ENCODE results near the gene F2. TPM values are rescaled to one million over a fixed set of nuclear protein-coding genes. Genes with fewer than 3 reads are reported as not detected.

F2 gene
- total RNA-seq, 1 experiment from 2014 or later: 0.47 TPM

GRCh38 chr11:46682773-46683752 lies 36.0 kb upstream of the F2 start:
- ATAC-seq: peak; percentile 80
- H3K4me3 ChIP-seq (replicated peaks in 1 of 2; ENCODE audit: low read depth in 1 of 2, low read length in 2 of 2): peak overlapping the region in 1 of 2 experiments; percentile 34; a peak in 2 of 4 replicates
- DNase-seq (ENCODE audit: low read depth, low spot score): peak; percentile 38
- H4K20me1 ChIP-seq (ENCODE audit: insufficient read depth): no peaks in the 10 kb centered on the region
- no peaks in the 10 kb centered on the region for H3K9me2 ChIP-seq (ENCODE audit: insufficient read depth)
- no peak for TF ChIP-seq YY1 (IDR thresholded peaks at IDR 0.05; ENCODE audit: extremely low read depth, insufficient replicate concordance, low read depth, low read length)
- TF ChIP-seq REST (IDR thresholded peaks at IDR 0.05; ENCODE audit: low read depth): no peak
- TF ChIP-seq JUND (IDR thresholded peaks at IDR 0.05): peak; percentile 44; the same call in 1 of the 2 replicates
- TF ChIP-seq CBX3 (IDR thresholded peaks at IDR 0.05; ENCODE audit: low read depth): 0 out of 2 replicates have a peak, but pooled peaks have one; percentile 13
- no peak for TF ChIP-seq ATF3 (IDR thresholded peaks at IDR 0.05)
- no peak for TF ChIP-seq MAX (IDR thresholded peaks at IDR 0.05)
- intact Hi-C loops (cut with micrococcal nuclease): no loop called here
- peak overlapping the region; percentile 30; the same call in 1 of the 2 replicates for H3K27ac ChIP-seq (ENCODE audit: low read depth, low read length)
- ChIA-PET POLR2A (interaction anchor here (1.3 kb wide), 1 partner anchor 17 kb away, joined by 3 read pairs; the partner anchor contains the start of genes ARHGAP1 and ZNF408), CTCF (no interaction called here), RAD21 (ENCODE audit: low non-redundant PET in 1 of 2, low total read pairs in 2 of 2, uncharacterized antibody in 2 of 2, unreplicated experiment in 2 of 2) (interaction anchor here in 1 of 2 experiments (0.6 kb wide), 1 partner anchor 10 kb away, joined by 3 read pairs; no protein-coding TSS in a partner anchor)
- H3K4me1 ChIP-seq (ENCODE audit: control insufficient read depth in 1 of 2, insufficient read depth in 2 of 2, low read length in 2 of 2): peaks cover 4 to 20% of the 10 kb centered on the region in 2 experiments
- no TSS peak for BruUV-seq (replicated peaks)
- 0 out of 4 replicates have a peak, but pooled peaks cover 0 to 4% of the 10 kb centered on the region in 2 experiments for H3K36me3 ChIP-seq (ENCODE audit: control insufficient read depth in 1 of 2, insufficient read depth in 2 of 2, low read length in 2 of 2)
- no peaks in the 10 kb centered on the region for H3K27me3 ChIP-seq (ENCODE audit: insufficient read depth, low read length)
- H3K9me3 ChIP-seq (ENCODE audit: control insufficient read depth in 1 of 2, insufficient read depth in 1 of 2, low read depth in 1 of 2, low read length in 2 of 2): no peaks in the 10 kb centered on the region
- H3K9ac ChIP-seq (ENCODE audit: low read length): peak overlapping the region; percentile 45
- H3K79me2 ChIP-seq (ENCODE audit: insufficient read depth, low read length): no peaks in the 10 kb centered on the region
- H3K4me2 ChIP-seq (ENCODE audit: low read length): peak overlapping the region; percentile 68
- no peak overlapping the region for H2AFZ ChIP-seq (ENCODE audit: low read depth, low read length, poor library complexity, severe bottlenecking)
